GM12874 (cell line): ENCODE results near the gene CYB561.

Experiments used
- CTCF ChIP-seq: IDR thresholded peaks from 2 replicates; pipeline ENCODE4 v1.5.1; 2011; ENCODE audit warnings: low read depth, mild to moderate bottlenecking, control low read depth, low read length, moderate library complexity; ENCODE audit not compliant: insufficient read depth

The CYB561 gene

GRCh38 chr17:63445065-63445464 is 1.0 kb downstream of the CYB561 start:
- TF ChIP-seq CTCF, result no peak

- no peak for TF ChIP-seq CTCF
These were observed 1.6 kb downstream of the CYB561 start for GRCh38 chr17:63444457-63444856.

- TF ChIP-seq CTCF, result no peak
These were observed 3.1 kb downstream of the CYB561 start for GRCh38 chr17:63443053-63443452.

GRCh38 chr17:63442549-63443035 is 3.5 kb downstream of the CYB561 start:
- TF ChIP-seq CTCF, result peak; percentile 21; the same call in 1 of the 2 replicates

- TF ChIP-seq CTCF, result no peak
These were observed 4.0 kb downstream of the CYB561 start for GRCh38 chr17:63442074-63442473.

GRCh38 chr17:63441654-63442053 is 4.5 kb downstream of the CYB561 start:
- no peak for TF ChIP-seq CTCF

GRCh38 chr17:63440770-63441335 is 5.3 kb downstream of the CYB561 start:
- TF ChIP-seq CTCF, result no peak
